Stimulated activated naive CD8-positive, alpha-beta T cell treated with anti-CD3 and anti-CD28 coated beads, Interleukin-15, Interleukin-2, amounts not matched to agents 100 ng/mL and 50 ng/mL, for 24 hours (primary cell): ENCODE results near the gene HOXB8.

Experiments used
- H3K27ac Mint-ChIP-seq: one replicate; pipeline ENCODE4 v1.8.0; 2021; ENCODE audit warnings: mild to moderate bottlenecking, mixed read lengths
- H3K27me3 Mint-ChIP-seq: one replicate; pipeline ENCODE4 v1.8.0; 2021; ENCODE audit warnings: mixed read lengths
- H3K36me3 Mint-ChIP-seq: one replicate; pipeline ENCODE4 v1.8.0; 2021; ENCODE audit warnings: low read depth, mixed read lengths
- H3K4me1 Mint-ChIP-seq: one replicate; pipeline ENCODE4 v1.8.0; 2021; ENCODE audit warnings: low read depth, mixed read lengths
- H3K4me3 Mint-ChIP-seq: one replicate; pipeline ENCODE4 v1.8.0; 2021; ENCODE audit warnings: mild to moderate bottlenecking, mixed read lengths
- H3K9me3 Mint-ChIP-seq: one replicate; pipeline ENCODE4 v1.8.0; 2021; ENCODE audit warnings: mixed read lengths

HOXB8 gene

DNA sequence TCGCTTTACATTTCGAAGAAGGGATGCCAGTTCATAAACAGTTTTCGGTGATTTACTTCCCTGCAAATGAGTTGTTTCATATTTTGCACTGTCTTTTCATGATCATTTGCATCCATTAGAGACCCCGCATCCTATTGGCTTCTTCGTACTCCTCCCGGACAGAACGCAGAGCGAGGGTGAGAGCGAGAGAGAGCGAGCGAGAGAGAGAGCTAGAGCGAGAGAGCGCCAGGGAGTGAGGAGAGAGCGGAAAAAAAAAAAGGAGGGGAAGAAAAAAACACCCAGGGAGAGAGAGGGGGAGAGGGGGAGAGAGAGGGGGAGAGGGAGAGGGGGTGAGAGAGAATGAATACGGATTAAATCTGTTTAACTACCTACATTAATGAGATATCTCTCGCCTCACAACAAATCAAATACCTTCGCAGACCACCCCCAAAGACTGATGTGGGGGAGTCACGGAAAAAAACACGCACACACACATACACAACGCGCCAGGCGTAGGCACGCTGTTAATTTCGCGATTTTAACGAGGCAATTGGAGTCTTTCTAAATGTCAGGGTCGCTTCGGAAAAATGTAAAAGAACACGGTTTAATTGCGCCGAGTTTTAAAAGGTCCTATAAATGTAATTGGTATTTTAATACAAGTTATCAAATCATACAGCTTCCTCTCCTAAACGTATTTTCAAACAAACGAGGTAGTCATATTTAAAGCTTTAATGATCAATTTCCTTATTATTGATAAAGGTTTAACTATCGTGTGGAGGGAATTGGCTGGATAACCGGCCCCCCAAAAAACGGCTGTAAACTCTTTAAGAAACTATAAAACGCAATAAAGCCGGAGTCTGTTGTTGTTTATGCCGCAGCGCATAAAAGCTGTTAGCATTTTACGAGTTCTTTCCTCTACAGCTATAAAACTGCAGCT is at the start of gene HOXB8:
TSS of gene HOXB8 (minus strand) at position 246 of the 916 bp plus-strand sequence. CDS start 588 bp downstream, outside the sequence.
- H3K9me3 Mint-ChIP-seq: no peaks in the 10 kb centered on the region
- peak within 1 kb of the TSS; percentile 67 for H3K27ac Mint-ChIP-seq
- H3K27me3 Mint-ChIP-seq: peaks cover 86% of the 10 kb centered on the region
- peaks cover 69% of the 10 kb centered on the region for H3K4me1 Mint-ChIP-seq
- H3K4me3 Mint-ChIP-seq: peak within 1 kb of the TSS; percentile 54
- no peaks in the 10 kb centered on the region for H3K36me3 Mint-ChIP-seq

DNA sequence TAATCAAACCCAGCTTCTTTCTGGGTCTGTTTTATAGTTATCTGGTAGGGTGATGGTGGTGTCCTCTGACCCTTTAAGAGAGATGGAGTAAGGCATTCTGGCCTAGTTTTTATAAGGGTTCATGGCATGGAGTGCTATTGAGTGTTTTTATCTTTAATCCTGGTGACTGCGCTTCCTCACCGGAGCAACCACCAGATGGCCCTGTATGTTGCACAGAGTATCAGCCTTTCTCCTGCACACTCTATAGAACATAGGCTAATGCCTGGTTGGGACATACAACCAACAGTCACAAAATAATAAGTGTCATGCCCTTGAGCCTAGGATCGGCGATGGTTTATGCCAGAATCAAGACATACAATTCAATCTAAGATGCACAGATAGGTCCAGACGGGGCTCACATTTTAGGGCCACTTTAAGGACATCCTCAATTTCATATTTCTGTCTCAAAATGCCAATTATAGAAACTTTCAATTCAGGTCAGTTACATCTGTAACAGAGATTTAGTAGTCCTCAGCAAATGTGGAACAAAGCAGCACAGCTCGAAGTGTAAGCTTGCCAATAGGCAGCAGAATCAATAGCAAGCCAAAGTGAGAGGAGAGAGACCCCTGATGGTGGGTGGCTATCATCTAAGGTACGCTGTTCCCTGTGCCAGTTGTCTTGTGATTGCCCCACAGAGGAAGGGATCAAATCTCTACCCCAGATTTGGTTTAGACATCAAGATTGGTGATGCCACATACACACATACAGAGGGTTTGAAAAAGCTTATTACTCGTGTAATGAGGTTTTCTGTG is 48.2 kb upstream of the HOXB8 start:
- H3K27ac Mint-ChIP-seq: no peak overlapping the region
- no peaks in the 10 kb centered on the region for H3K36me3 Mint-ChIP-seq
- no peak overlapping the region for H3K4me3 Mint-ChIP-seq
- peaks cover 33% of the 10 kb centered on the region for H3K27me3 Mint-ChIP-seq
- no peaks in the 10 kb centered on the region for H3K9me3 Mint-ChIP-seq
- H3K4me1 Mint-ChIP-seq: no peaks in the 10 kb centered on the region

- Mint-ChIP-seq H3K4me1 (peaks cover 4% of the 10 kb centered on the region), H3K4me3 (no peak overlapping the region), H3K27ac (no peak overlapping the region), H3K27me3 (peaks cover 15% of the 10 kb centered on the region), H3K9me3 (no peaks in the 10 kb centered on the region), H3K36me3 (no peaks in the 10 kb centered on the region)
Measured at GRCh38 chr17:48655913-48656312, 40.8 kb upstream of the HOXB8 start.

DNA sequence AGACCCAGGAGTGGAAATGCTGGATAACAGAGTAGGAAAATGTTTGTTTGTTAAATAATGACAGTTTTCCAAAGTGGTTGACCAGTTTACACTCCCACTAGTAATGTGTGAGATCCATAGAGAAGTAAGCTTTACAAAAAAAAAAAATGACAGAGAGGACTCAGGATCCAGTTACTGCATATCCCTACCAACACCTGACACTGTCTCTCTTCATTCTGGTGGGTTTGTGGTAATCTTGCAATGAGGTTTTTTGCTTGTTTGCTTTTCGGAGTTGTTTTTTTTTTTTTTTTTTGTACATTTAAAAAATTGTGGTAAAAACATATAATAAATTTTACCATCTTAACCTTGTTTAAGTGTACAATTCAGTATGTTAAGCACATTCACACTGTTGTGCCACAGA is 34.6 kb upstream of the HOXB8 start:
- H3K36me3 Mint-ChIP-seq: no peaks in the 10 kb centered on the region
- H3K9me3 Mint-ChIP-seq: no peaks in the 10 kb centered on the region
- no peak overlapping the region for H3K27ac Mint-ChIP-seq
- H3K4me1 Mint-ChIP-seq: peaks cover 21% of the 10 kb centered on the region
- H3K4me3 Mint-ChIP-seq: no peak overlapping the region
- peaks cover 44% of the 10 kb centered on the region for H3K27me3 Mint-ChIP-seq

DNA sequence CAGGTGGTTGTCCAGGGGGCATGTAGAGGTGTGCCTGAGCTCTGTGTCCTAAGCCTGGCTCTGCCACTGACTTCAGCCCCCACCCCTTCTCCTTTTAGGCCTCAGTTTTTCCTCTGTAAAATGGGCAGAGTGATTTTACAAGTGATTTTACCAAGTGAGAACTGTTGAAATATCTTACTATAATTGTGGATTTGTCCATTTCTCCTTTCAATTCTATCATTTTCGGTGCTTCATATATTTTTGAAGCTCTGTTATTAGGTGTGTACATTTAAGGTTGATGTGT is 32.8 kb upstream of the HOXB8 start:
- Mint-ChIP-seq H3K27ac (no peak overlapping the region), H3K27me3 (peaks cover 62% of the 10 kb centered on the region), H3K9me3 (no peaks in the 10 kb centered on the region), H3K36me3 (no peaks in the 10 kb centered on the region), H3K4me3 (peak overlapping the region; percentile 78), H3K4me1 (peaks cover 21% of the 10 kb centered on the region)

DNA sequence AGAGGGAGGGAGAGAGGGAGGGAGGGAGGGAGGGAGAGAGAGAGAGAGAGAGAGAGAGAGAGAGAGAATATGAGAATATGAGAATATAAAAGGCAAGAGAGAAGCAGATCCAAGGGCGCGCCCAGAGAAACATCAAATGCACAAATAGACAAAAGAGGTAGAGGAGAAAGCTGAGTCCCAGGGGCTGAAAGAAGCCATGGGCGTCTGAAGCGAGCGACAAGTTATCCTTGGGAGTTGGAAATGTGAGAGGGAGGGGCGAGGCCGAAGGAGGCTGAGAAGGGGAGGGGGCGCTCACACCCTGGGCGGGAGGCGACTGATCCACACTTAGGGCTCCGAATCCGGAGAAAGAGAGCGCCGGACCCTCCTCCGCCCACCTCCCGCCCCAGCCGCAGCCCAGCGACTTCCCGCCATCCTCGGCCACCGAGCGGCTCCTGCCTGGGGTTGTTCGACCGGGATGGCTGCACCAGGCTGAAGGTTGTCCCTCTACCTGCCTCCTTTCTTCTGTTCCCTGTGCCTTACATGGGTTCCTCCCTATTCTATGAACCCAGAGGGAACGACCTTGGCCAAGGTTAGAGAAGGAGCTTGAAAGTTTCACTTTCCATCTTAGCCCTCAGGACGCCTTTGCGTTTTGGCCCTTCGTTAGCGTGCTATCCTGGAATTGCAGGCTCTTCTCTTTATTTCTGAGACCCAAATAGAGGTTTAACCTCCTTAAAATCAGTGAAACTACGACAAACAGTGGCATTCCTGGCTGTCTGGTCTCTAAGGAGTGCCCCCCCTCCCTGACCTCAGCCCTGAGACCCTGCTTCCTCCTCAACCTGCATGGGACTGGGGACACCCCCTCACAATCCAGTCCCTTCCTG is 32.2 kb upstream of the HOXB8 start:
- Mint-ChIP-seq H3K9me3 (no peaks in the 10 kb centered on the region), H3K4me3 (peak overlapping the region; percentile 78), H3K4me1 (peaks cover 21% of the 10 kb centered on the region), H3K27ac (no peak overlapping the region), H3K36me3 (no peaks in the 10 kb centered on the region), H3K27me3 (peaks cover 68% of the 10 kb centered on the region)

DNA sequence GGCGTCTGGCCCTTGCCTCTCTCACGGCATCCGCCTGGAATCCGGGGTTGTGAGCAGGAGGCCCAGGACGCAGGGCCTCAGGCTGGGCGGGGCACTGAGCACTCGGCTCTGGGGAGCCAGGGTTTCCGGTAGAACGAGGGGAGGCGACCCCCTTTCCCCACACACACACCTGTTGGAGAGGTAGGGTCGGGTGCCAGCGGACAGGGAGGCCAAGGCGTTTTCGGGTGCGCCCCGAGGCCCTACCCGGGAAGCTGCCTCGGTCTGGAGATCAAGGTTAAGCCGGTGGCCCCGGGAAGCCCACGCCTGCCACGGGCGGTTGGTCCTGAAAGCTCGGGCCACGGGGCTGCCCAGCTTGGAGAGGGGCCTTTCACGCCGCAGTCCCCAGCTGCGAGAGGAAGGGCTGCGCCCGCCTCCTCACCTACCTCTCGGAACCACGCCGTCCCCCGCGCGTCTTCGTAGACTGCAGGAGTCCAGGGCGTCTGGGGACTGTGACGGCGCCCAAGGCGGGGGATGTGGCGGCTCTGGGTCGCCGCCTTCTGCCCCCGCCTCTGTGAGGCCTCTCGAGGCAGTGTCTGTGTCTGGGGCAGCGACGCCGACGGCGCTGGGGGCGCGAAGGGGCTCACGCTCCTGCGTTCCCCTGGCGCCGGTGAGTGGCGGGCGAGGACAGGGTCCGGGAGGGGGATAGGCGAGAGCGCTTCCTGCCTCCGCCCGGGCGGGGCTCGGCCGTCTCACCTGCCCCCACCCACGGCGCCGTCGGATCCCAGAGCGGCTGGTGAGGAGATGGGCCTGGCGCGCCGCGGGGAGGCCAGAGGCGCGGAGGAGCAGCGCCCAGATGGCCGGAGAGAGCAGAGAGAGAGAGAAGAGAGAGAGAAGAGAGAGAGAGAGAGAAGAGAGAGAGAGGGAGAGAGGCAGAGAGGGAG is 31.4 kb upstream of the HOXB8 start:
- H3K27ac Mint-ChIP-seq: no peak overlapping the region
- no peaks in the 10 kb centered on the region for H3K9me3 Mint-ChIP-seq
- peak overlapping the region; percentile 78 for H3K4me3 Mint-ChIP-seq

GRCh38 chr17:48645639-48646182 is 30.6 kb upstream of the HOXB8 start:
- Mint-ChIP-seq H3K36me3 (no peaks in the 10 kb centered on the region), H3K4me3 (peak overlapping the region; percentile 78), H3K27me3 (peaks cover 83% of the 10 kb centered on the region), H3K27ac (no peak overlapping the region), H3K9me3 (no peaks in the 10 kb centered on the region), H3K4me1 (peaks cover 21% of the 10 kb centered on the region)

More for the DNA sequence above, 31.4 kb upstream of the HOXB8 start:
- Mint-ChIP-seq H3K36me3 (no peaks in the 10 kb centered on the region), H3K27me3 (peaks cover 76% of the 10 kb centered on the region), H3K4me1 (peaks cover 21% of the 10 kb centered on the region)

GRCh38 chr17:48644910-48645557 is 29.9 kb upstream of the HOXB8 start:
- no peaks in the 10 kb centered on the region for H3K9me3 Mint-ChIP-seq
- H3K4me3 Mint-ChIP-seq: no peak overlapping the region
- no peak overlapping the region for H3K27ac Mint-ChIP-seq
- H3K4me1 Mint-ChIP-seq: peaks cover 21% of the 10 kb centered on the region
- peaks cover 83% of the 10 kb centered on the region for H3K27me3 Mint-ChIP-seq
- no peaks in the 10 kb centered on the region for H3K36me3 Mint-ChIP-seq

DNA sequence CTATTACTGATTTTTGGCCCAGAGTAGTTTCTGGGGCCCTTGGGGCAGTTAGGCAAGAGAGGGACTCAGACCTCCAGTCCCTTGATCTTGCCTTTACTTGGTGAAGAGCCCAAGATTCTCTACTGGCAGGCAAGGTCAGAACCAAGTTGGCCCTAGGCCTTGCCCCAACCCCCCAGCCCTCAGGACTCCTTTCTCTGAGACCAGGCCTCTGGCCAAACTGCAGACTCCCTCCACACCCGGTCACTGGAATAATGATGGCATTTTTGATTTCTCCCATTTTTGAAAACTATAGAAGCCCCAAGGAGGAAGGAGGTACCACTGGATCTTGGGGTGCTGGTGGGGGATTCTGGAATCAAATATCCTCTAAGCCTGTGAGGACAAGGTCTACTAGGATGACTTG is 29.1 kb upstream of the HOXB8 start:
- Mint-ChIP-seq H3K4me1 (peaks cover 21% of the 10 kb centered on the region), H3K36me3 (no peaks in the 10 kb centered on the region), H3K4me3 (no peak overlapping the region), H3K27me3 (peaks cover 85% of the 10 kb centered on the region), H3K27ac (no peak overlapping the region), H3K9me3 (no peaks in the 10 kb centered on the region)

- peaks cover 21% of the 10 kb centered on the region for H3K4me1 Mint-ChIP-seq
- no peak overlapping the region for H3K27ac Mint-ChIP-seq
- H3K36me3 Mint-ChIP-seq: no peaks in the 10 kb centered on the region
- peaks cover 89% of the 10 kb centered on the region for H3K27me3 Mint-ChIP-seq
- H3K4me3 Mint-ChIP-seq: no peak overlapping the region
- H3K9me3 Mint-ChIP-seq: no peaks in the 10 kb centered on the region
Measured at GRCh38 chr17:48643697-48644012, 28.6 kb upstream of the HOXB8 start.

DNA sequence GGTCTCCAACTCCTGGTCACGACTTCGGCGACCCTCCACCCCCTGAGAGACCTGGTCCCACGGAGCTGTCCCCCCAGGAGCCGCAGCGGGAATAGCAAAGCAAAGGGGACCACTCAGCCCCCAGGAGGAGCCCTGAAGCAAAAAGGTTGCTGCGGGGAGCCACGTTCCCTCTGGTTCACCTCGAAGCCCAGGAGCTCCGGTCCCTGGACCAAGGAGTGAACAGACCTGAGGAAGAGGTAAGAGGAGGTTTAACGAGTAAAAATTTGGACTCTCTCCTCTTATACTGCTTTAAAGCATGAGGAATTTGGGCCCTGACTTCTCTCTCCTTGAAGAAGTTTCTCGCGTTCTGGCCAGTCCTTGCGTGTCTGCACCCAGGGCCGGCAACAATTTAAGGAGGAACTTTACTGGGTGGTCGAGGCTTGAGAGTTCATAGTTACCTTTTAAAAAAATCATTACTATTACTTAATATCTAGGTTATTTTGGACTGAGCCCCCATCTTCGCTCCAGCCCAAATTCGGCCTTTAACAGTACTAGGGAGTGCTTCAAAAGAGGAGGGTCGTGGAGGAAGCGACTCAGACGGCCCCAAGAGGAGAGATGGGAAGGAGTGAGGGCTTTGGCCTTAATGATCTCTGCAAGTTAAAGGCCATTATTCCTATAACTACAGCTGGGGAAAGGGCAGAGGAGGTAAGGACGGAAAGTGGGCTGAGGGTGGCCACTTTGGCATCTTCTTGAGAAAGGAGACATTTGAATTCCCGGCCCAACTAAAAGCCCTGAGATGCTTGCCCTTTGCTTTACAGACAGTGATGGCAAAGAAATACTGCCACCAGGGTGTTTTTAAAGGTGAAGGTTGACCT is 28.0 kb upstream of the HOXB8 start:
- H3K9me3 Mint-ChIP-seq: no peaks in the 10 kb centered on the region
- H3K27ac Mint-ChIP-seq: no peak overlapping the region
- no peak overlapping the region for H3K4me3 Mint-ChIP-seq
- H3K36me3 Mint-ChIP-seq: no peaks in the 10 kb centered on the region
- H3K27me3 Mint-ChIP-seq: peaks cover 88% of the 10 kb centered on the region
- H3K4me1 Mint-ChIP-seq: peaks cover 21% of the 10 kb centered on the region
